ENCODE measurements around the gene NDUFAF7. TPM values are rescaled to one million over a fixed set of nuclear protein-coding genes. Genes with fewer than 3 reads are reported as not detected.

NDUFAF7 gene
- total RNA-seq (10 to 100 TPM; 12.3 to 17.9 (median 14.7) TPM), polyA plus RNA-seq (10 to 100 TPM; 11.3 to 11.5 TPM)
- long read RNA-seq, donor 1, transcript NDUFAF7-201 (10 exons, 2,176 nt) = major isoform, 26 of 62 reads
- long read RNA-seq, donor 1, partial matches to known transcripts = 7 of 62 reads
- long read RNA-seq, donor 1, other reads (novel, unspliced or antisense) = 29 of 62 reads
- long read RNA-seq, donor 2, partial matches to known transcripts = 0 of 4 reads
- long read RNA-seq, donor 2, other reads (novel, unspliced or antisense) = 0 of 4 reads
- long read RNA-seq, donor 3, transcript NDUFAF7-201 (10 exons, 2,176 nt) = major isoform, 5 of 16 reads
- long read RNA-seq, donor 3, partial matches to known transcripts = 0 of 16 reads
- long read RNA-seq, donor 3, other reads (novel, unspliced or antisense) = 10 of 16 reads

DNA sequence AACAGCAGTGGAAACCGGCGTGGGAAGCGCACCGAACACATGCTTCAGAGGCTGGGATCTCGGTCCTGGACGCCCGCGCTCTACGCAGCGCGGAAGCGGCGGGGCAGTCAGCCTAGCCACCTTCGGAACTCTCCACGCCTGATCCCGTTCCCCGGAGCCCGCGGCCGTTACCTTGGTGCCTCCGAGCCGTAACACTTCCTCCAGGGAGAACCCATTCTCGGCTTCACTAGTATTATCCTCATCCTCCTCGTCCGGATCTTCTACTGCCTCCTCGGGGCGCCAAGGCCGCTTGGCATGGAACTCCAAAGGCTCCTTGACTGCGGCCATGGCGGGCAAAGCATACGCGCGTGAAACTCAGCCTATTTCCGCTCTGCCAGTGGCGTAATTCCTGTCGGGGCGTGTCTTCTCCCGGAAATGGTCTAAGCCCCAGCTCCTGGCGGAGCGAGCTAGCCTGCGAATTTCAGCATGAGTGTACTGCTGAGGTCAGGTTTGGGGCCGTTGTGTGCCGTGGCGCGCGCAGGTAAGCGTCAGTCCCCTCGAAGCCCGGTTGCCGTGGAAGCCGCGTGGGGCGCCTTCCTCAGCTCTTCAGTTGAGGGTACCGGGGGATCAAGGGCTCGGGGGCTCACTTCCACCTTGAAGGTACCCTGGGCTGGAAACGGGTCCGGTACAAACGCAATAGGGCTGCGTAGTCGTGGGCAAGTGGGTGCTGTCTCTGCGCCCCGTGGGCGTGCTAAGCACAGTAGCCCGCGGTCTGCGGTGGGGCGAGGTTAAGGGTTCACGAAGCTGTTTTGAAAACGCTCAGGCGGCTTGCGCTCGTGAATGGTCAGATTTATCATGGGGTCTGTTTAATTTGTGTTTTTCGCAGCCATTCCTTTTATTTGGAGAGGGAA lies at the start of gene NDUFAF7, which contains the start of gene CEBPZ:
NDUFAF7 (plus strand) TSS at position 418 of the 890 bp plus-strand sequence; CDS start at position 466, 48 bp downstream.
CEBPZ (minus strand) TSS at position 356 of the 890 bp plus-strand sequence; CDS start at position 327, 29 bp downstream.
- 0 to 1% (median 0%) methylated on average over 71 to 73 of the region's 73 CpGs for WGBS, 3 donors
- Histone ChIP-seq H3K27ac (peak within 1 kb of the TSS; percentile 18 to 74), H3K9me3 (no peaks in the 10 kb centered on the region), H3K36me3 (no peaks in the 10 kb centered on the region), H3K27me3 (no peaks in the 10 kb centered on the region), H3K4me3 (peak within 1 kb of the TSS; percentile 87), H3K4me1 (ENCODE audit: insufficient read depth) (peaks cover 17% of the 10 kb centered on the region)
- DNase-seq = peak; percentile 88 to 91 (median 90)
- TF ChIP-seq EP300 (IDR thresholded peaks at IDR 0.05) (peak; percentile 57), CTCF (IDR thresholded peaks at IDR 0.05) (peak in 1 of 3 donors; percentile 20), POLR2A (IDR thresholded peaks at IDR 0.05) (peak; percentile 85)
- intact Hi-C loops (cut with DNase I) = no loop called here

GRCh38 chr2:37181726-37182684 lies 49.5 kb upstream of the NDUFAF7 start:
- Histone ChIP-seq H3K27me3 (no peaks in the 10 kb centered on the region), H3K4me1 (ENCODE audit: insufficient read depth) (no peaks in the 10 kb centered on the region), H3K9me3 (no peaks in the 10 kb centered on the region), H3K36me3 (no peaks in the 10 kb centered on the region), H3K27ac (no peak overlapping the region), H3K4me3 (no peak overlapping the region)
- 72 to 84% (median 82%) methylated on average over 17 of the region's 17 CpGs for WGBS, 3 donors
- intact Hi-C loops (cut with DNase I) = no loop called here
- TF ChIP-seq CTCF (IDR thresholded peaks at IDR 0.05) (no peak), EP300 (IDR thresholded peaks at IDR 0.05) (no peak), POLR2A (IDR thresholded peaks at IDR 0.05) (no peak)
- no peak for DNase-seq

DNA sequence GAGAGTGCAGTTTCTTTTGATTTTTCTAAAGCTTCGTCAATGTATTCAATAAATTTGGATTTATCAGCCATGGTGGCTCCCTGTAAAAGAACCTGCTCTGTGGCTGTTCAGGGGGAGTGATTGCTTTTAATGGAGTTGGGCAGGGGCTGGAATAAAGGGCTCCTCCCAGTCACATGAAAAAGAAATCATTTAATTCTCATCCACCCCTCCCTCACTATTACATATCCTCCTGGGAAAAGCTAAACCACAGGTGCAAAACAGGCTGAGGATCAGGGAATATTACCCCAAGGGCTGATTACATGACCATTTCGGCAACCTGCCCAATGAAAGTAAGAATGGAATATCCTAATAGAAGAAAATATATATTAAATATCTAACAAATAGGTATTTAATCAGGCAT lies 42.9 kb upstream of the NDUFAF7 start, which contains the start of gene SULT6B1:
SULT6B1 (minus strand) TSS at position 101 of the 400 bp plus-strand sequence; CDS start at position 71, 30 bp downstream.
- H3K27ac ChIP-seq = peak within 1 kb of the TSS in 1 of 2 donors; percentile 31
- H3K4me3 ChIP-seq = no peak within 1 kb of the TSS
- no peak for DNase-seq
- intact Hi-C loops (cut with DNase I) = no loop called here
- H3K9me3 ChIP-seq = no peaks in the 10 kb centered on the region
- 90 to 97% (median 93%) methylated on average over 2 of the region's 2 CpGs for WGBS, 3 donors
- no peaks in the 10 kb centered on the region for H3K36me3 ChIP-seq
- H3K27me3 ChIP-seq = no peaks in the 10 kb centered on the region
- TF ChIP-seq EP300 (IDR thresholded peaks at IDR 0.05) (no peak), CTCF (IDR thresholded peaks at IDR 0.05) (no peak), POLR2A (IDR thresholded peaks at IDR 0.05) (no peak)
- H3K4me1 ChIP-seq (ENCODE audit: insufficient read depth) = no peaks in the 10 kb centered on the region

Measured in ovary (tissue), 10 donors.